HepG2 (cell line): Measurements from ENCODE around the gene TBX10. TPM values are rescaled to one million over a fixed set of nuclear protein-coding genes. Genes with fewer than 3 reads are reported as not detected.

Source experiments
- ARHGAP35 ChIP-seq: sonication (generic); formaldehyde crosslinking; IDR thresholded peaks from 2 replicates; pipeline ENCODE4 v1.9.0; 2022; ENCODE audit warnings: mild to moderate bottlenecking, inconsistent platforms, moderate library complexity, missing genetic modification reagents, borderline replicate concordance
- ATF1 ChIP-seq: IDR thresholded peaks from 2 replicates; pipeline ENCODE4 v1.6.1; 2016; ENCODE audit warnings: mild to moderate bottlenecking, control low read depth
- ATF6 ChIP-seq: sonication (generic); formaldehyde crosslinking; conservative IDR thresholded peaks from 2 replicates; pipeline ENCODE4 v1.4.0; 2020; ENCODE audit warnings: missing genetic modification reagents
- E2F2 ChIP-seq: sonication (generic); formaldehyde crosslinking; IDR thresholded peaks from 2 replicates; pipeline ENCODE4 v1.4.0; 2020; ENCODE audit warnings: missing genetic modification reagents, borderline replicate concordance
- FOXA3 ChIP-seq: IDR thresholded peaks from 2 replicates; pipeline ENCODE4 v1.6.1; 2016; ENCODE audit warnings: missing genetic modification reagents, missing compliant biosample characterization
- FOXP1 ChIP-seq, 2 experiments: fragments of 450-650 bp in 1 of 2; IDR thresholded peaks; 2 replicates each; pipeline ENCODE4 v1.6.1; 2017 to 2018; ENCODE audit warnings: antibody characterized with exemption in 1 of 2
- GTF3A ChIP-seq: sonication (generic); formaldehyde crosslinking; conservative IDR thresholded peaks from 2 replicates; pipeline ENCODE4 v1.4.0; 2020; ENCODE audit warnings: mild to moderate bottlenecking, missing genetic modification reagents
- JUN ChIP-seq: sonication (generic); formaldehyde crosslinking; IDR thresholded peaks from 2 replicates; pipeline ENCODE4 v1.4.0; 2020; ENCODE audit warnings: mild to moderate bottlenecking, missing genetic modification reagents
- KDM3A ChIP-seq: IDR thresholded peaks from 2 replicates; pipeline ENCODE4 v1.6.1; 2018; ENCODE audit warnings: low read depth, missing compliant biosample characterization
- MTF1 ChIP-seq: sonication (generic); formaldehyde crosslinking; IDR thresholded peaks from 2 replicates; pipeline ENCODE4 v1.5.0; 2020; ENCODE audit warnings: missing genetic modification reagents
- MYNN ChIP-seq: sonication (generic); formaldehyde crosslinking; IDR thresholded peaks from 2 replicates; pipeline ENCODE4 v1.4.0; 2020; ENCODE audit warnings: mild to moderate bottlenecking, low read depth, missing genetic modification reagents
- NFE2 ChIP-seq: sonication (generic); formaldehyde crosslinking; IDR thresholded peaks from 2 replicates; pipeline ENCODE4 v1.4.0; 2020; ENCODE audit warnings: missing genetic modification reagents
- PHF5A ChIP-seq: IDR thresholded peaks from one replicate; pipeline ENCODE4 v1.6.1; 2018; ENCODE audit warnings: low read depth, missing genetic modification reagents; ENCODE audit not compliant: unreplicated experiment
- POGZ ChIP-seq: sonication (generic); formaldehyde crosslinking; IDR thresholded peaks from 2 replicates; pipeline ENCODE4 v1.4.0; 2020; ENCODE audit warnings: mild to moderate bottlenecking, missing genetic modification reagents
- RFXANK ChIP-seq: IDR thresholded peaks from 2 replicates; pipeline ENCODE4 v1.6.1; 2016
- SP5 ChIP-seq: IDR thresholded peaks from 2 replicates; pipeline ENCODE4 v1.6.1; 2016; ENCODE audit warnings: low read depth, borderline replicate concordance
- SSRP1 ChIP-seq: IDR thresholded peaks from 2 replicates; pipeline ENCODE4 v1.6.1; 2016; ENCODE audit warnings: control low read depth
- YEATS4 ChIP-seq: sonication (generic); formaldehyde crosslinking; IDR thresholded peaks from 2 replicates; pipeline ENCODE4 v1.4.0; 2020; ENCODE audit warnings: missing genetic modification reagents, borderline replicate concordance
- ZC3H13 ChIP-seq: sonication (generic); formaldehyde crosslinking; IDR thresholded peaks from 2 replicates; pipeline ENCODE4 v1.8.1; 2023; ENCODE audit warnings: mild to moderate bottlenecking, missing genetic modification reagents, moderate library complexity
- ZKSCAN5 ChIP-seq: sonication (generic); formaldehyde crosslinking; IDR thresholded peaks from 2 replicates; pipeline ENCODE4 v1.5.1; 2020; ENCODE audit warnings: mild to moderate bottlenecking, missing genetic modification reagents
- ZNF225 ChIP-seq: sonication (generic); formaldehyde crosslinking; IDR thresholded peaks from 2 replicates; pipeline ENCODE4 v1.4.0; 2020; ENCODE audit warnings: mild to moderate bottlenecking, missing genetic modification reagents
- ZNF331 ChIP-seq: sonication (generic); formaldehyde crosslinking; IDR thresholded peaks from 2 replicates; pipeline ENCODE4 v1.4.0; 2020; ENCODE audit warnings: missing genetic modification reagents
- ZNF430 ChIP-seq: sonication (generic); formaldehyde crosslinking; IDR thresholded peaks from 2 replicates; pipeline ENCODE4 v1.9.0; 2021; ENCODE audit warnings: mild to moderate bottlenecking, missing genetic modification reagents
- ZNF83 ChIP-seq: sonication (generic); formaldehyde crosslinking; IDR thresholded peaks from 2 replicates; pipeline ENCODE4 v1.4.0; 2020; ENCODE audit warnings: missing genetic modification reagents, mild to moderate bottlenecking, borderline replicate concordance
- polyA plus RNA-seq, 8 experiments: library from polyadenylated mRNA; depleted of rRNA in 3 of 8; stranded (reverse) in 7 of 8; unstranded in 1 of 8; fragments of >200 nt; fragmentation: Illumina TruSeq in 4 of 8; extraction: Trizol in 4 of 8; gene quantifications; 2 replicates each; pipeline versions ENCODE4 v1.2.1 to v1.2.3, GENCODE V29; 2011 to 2016; ENCODE audit warnings: low read depth in 4 of 8, missing spikeins in 1 of 8, mixed read lengths in 1 of 8; ENCODE audit not compliant: insufficient read depth in 1 of 8
- total RNA-seq, 5 experiments: library from RNA; depleted of rRNA; stranded (reverse); fragments of >200 nt; fragmentation: Illumina TruSeq; extraction: Trizol; gene quantifications; 2 replicates each; pipeline ENCODE4 v1.2.3, GENCODE V29; 2016; ENCODE audit warnings: low read depth in 1 of 5
- TF ChIP-seq, protein P1 (sequence below): sonication (generic); formaldehyde crosslinking; IDR thresholded peaks from 2 replicates; pipeline ENCODE4 v1.5.1; 2020; ENCODE audit warnings: missing genetic modification reagents, mild to moderate bottlenecking, borderline replicate concordance

TBX10 gene
- total and polyA plus RNA-seq, 2 of the 13 experiments (the other 11 are each of a cell fraction or from before 2014, with no cell fraction given): 0.27 to 1.7 TPM

DNA sequence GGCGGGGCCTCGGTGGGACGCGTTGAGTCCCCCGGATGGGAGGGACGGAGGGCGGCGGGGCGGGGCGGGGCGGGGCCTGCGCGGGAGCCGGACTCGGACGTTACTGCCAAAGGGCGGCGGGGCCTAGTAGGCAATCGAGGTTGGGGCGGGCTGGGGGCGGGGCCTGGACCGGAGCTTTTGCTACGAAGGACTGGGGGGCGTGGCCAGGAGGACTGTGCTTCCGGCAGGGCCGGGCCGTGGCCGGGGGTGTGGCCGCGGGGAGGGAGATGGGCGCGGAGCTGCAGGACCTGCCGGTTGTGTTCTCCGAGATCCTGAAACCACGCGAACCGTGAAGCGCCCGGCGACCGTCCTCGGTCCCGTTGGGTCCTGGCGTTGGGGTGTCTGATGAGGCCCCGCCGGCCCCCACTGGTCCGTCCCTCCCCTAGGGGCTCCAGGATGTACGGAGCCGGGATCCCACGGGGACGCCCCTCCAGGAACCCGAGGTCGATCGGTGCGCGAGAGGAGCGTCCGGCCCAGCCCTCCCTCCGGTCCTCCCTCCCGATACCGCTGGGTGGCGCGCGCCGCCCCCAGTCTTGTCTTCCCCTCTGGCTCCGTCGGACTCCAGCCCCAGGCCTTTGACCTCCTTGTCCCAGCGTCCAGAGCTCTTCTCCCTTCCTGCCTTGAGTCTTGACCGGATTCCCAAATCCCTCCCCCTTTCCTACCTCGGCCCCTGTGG is 9.2 kb downstream of the TBX10 start (continued):
- TF ChIP-seq, protein P1, sequence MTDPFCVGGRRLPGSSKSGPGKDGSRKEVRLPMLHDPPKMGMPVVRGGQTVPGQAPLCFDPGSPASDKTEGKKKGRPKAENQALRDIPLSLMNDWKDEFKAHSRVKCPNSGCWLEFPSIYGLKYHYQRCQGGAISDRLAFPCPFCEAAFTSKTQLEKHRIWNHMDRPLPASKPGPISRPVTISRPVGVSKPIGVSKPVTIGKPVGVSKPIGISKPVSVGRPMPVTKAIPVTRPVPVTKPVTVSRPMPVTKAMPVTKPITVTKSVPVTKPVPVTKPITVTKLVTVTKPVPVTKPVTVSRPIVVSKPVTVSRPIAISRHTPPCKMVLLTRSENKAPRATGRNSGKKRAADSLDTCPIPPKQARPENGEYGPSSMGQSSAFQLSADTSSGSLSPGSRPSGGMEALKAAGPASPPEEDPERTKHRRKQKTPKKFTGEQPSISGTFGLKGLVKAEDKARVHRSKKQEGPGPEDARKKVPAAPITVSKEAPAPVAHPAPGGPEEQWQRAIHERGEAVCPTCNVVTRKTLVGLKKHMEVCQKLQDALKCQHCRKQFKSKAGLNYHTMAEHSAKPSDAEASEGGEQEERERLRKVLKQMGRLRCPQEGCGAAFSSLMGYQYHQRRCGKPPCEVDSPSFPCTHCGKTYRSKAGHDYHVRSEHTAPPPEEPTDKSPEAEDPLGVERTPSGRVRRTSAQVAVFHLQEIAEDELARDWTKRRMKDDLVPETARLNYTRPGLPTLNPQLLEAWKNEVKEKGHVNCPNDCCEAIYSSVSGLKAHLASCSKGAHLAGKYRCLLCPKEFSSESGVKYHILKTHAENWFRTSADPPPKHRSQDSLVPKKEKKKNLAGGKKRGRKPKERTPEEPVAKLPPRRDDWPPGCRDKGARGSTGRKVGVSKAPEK (CRISPR knock-in tag): peak; percentile 76; the same call in 1 of the 2 replicates
- TF ChIP-seq FOXA3 (peak; percentile 28), ZNF225 (CRISPR knock-in tag) (no peak; the same call in 1 of the 2 replicates), POGZ (0 out of 2 replicates have a peak, but pooled peaks have one; percentile 30), GTF3A (CRISPR knock-in tag) (no peak), ZKSCAN5 (CRISPR knock-in tag) (0 out of 2 replicates have a peak, but pooled peaks have one; percentile 47), SP5 (CRISPR knock-in tag) (peak; percentile 24; the same call in 1 of the 2 replicates), ZC3H13 (CRISPR knock-in tag) (0 out of 2 replicates have a peak, but pooled peaks have one; percentile 72), PHF5A (peak; percentile 45), FOXP1 (IDR thresholded peaks at IDR 0.05) (no peak), FOXP1 (CRISPR knock-in tag; IDR thresholded peaks at IDR 0.05) (no peak), ARHGAP35 (CRISPR knock-in tag) (0 out of 2 replicates have a peak, but pooled peaks have one; percentile 53), ZNF430 (CRISPR knock-in tag) (no peak), MYNN (CRISPR knock-in tag) (peak; percentile 88; the same call in 1 of the 2 replicates), KDM3A (CRISPR knock-in tag) (peak; percentile 89; the same call in 1 of the 2 replicates), ATF1 (CRISPR knock-in tag) (no peak), ZNF331 (CRISPR knock-in tag) (no peak), ATF6 (CRISPR knock-in tag) (no peak), MTF1 (CRISPR knock-in tag) (no peak), NFE2 (CRISPR knock-in tag) (no peak), E2F2 (CRISPR knock-in tag) (0 out of 2 replicates have a peak, but pooled peaks have one; percentile 46), YEATS4 (CRISPR knock-in tag) (peak; percentile 82), RFXANK (CRISPR knock-in tag) (0 out of 2 replicates have a peak, but pooled peaks have one; percentile 62), JUN (CRISPR knock-in tag) (no peak), SSRP1 (CRISPR knock-in tag) (no peak), ZNF83 (no peak)
